Measurements from ENCODE around the gene NPPC. TPM values are rescaled to one million over a fixed set of nuclear protein-coding genes. Genes with fewer than 3 reads are reported as not detected.

Gene NPPC
- total and polyA plus RNA-seq, 8 donors: 0.14 to 0.23 TPM; not detected in 6

DNA sequence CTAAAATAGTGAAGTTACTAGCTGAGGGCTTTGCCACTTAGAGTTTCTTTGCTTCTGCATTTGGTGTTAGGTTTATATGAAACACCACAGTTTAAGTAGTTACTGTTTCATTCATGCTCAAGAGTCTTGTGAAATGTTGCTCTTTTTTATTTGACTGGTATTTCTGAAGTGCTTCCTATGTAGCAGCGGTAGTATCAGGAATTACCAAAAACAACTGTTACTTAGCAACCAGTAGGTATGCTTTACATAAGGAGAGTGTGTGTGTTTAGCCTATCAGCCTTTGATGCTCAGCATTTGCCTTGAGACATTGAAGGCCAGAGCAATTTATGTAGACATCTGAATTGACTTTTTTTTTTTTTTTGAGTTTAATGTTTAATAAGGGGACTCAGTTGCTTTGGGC is 38.9 kb upstream of the NPPC start:
- peaks cover 3 to 37% of the 10 kb centered on the region in 2 donors for H3K4me1 ChIP-seq
- TF ChIP-seq, protein P1, sequence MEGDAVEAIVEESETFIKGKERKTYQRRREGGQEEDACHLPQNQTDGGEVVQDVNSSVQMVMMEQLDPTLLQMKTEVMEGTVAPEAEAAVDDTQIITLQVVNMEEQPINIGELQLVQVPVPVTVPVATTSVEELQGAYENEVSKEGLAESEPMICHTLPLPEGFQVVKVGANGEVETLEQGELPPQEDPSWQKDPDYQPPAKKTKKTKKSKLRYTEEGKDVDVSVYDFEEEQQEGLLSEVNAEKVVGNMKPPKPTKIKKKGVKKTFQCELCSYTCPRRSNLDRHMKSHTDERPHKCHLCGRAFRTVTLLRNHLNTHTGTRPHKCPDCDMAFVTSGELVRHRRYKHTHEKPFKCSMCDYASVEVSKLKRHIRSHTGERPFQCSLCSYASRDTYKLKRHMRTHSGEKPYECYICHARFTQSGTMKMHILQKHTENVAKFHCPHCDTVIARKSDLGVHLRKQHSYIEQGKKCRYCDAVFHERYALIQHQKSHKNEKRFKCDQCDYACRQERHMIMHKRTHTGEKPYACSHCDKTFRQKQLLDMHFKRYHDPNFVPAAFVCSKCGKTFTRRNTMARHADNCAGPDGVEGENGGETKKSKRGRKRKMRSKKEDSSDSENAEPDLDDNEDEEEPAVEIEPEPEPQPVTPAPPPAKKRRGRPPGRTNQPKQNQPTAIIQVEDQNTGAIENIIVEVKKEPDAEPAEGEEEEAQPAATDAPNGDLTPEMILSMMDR (IDR thresholded peaks at IDR 0.05): no peak
- H3K36me3 ChIP-seq: no peaks in the 10 kb centered on the region
- no peaks in the 10 kb centered on the region for H3K27me3 ChIP-seq
- H3K27ac ChIP-seq: peak overlapping the region in 1 of 2 donors; percentile 45
- peaks cover 0 to 2% of the 10 kb centered on the region in 2 donors for H3K9me3 ChIP-seq
- DNase-seq: peak in 1 of 4 donors; percentile 62
- intact Hi-C loops (cut with DNase I): no loop called here
- peak; percentile 54 for ATAC-seq
- no peak overlapping the region for H3K4me3 ChIP-seq

DNA sequence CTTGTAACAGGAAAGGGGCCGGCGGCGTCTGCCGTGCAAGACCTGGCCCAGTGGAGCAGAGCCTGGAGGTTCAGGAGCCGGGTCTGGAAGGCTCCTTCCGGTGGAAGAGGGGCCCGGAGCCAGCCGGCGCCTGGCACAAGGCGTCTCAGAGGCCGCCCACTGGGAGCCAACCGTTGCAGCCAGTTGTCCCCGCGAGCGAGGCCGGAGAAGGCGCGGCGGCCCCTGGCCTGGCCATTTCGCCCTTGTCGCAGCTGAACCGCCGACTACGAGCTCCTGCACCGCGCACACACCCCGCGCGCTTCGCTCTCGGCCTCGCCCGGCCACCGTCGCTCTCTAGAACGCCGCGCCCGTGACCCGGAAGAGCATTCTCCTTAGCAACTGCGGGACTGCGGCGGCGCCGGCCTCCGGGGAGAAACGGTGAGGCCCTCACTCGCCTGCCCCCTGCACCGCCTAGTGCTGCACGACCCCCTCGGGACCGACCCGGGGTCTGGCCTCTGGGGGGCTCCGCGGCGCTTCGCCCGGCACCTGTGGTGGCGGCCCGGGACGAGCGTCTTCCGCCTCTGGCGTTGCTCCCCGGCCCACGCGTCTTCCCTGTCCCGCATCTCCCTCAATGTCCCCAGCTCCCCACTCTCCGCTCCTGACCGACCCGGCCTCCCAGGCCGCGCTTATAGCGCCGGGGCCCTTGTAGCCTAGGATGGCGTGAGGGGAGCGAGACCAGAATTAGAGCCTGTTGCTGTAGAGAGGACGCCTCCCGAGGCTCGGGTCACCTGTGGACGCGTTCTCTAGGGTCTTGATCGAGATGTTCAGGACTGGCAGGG is 35.4 kb upstream of the NPPC start, which contains the start of gene DIS3L2:
Gene DIS3L2, plus strand, starts transcription at position 365 of the 818 bp plus-strand sequence. CDS start 53,215 bp downstream, outside the sequence.
- peak within 1 kb of the TSS; percentile 74 to 88 for H3K27ac ChIP-seq
- H3K9me3 ChIP-seq: no peaks in the 10 kb centered on the region
- peaks cover 3 to 37% of the 10 kb centered on the region in 2 donors for H3K4me1 ChIP-seq
- TF ChIP-seq, protein P1 (IDR thresholded peaks at IDR 0.05): no peak
- no peaks in the 10 kb centered on the region for H3K36me3 ChIP-seq
- peak; percentile 98 for ATAC-seq
- no peaks in the 10 kb centered on the region for H3K27me3 ChIP-seq
- intact Hi-C loops (cut with DNase I): no loop called here
- H3K4me3 ChIP-seq: peak within 1 kb of the TSS; percentile 80 to 94
- DNase-seq: peak; percentile 78 to 94 (median 81)

DNA sequence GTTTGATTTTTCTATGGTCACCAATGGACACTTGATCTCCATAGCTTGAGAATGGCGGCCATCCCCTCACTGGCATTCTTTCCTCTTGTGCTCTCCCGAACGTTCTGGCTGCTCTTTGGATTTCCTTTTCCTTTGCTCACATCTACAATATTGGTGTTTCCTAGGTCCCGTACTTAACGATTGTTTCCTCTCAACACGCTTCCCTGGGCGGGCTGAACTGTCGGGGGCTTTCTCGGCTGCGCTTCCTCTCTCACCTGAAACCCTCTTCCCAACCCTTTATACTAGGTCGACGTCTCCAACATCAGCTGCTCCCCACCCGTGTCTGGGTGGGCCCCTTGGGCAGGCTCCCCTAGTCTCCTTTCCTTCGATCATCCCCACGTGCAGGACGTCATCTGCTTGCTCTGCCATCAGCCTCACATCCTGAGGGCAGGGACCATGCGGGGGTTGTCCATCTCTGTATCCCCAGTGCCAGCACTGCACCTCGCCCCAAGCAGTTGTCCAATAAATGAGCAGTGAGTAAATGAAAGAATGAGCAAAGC is 34.7 kb upstream of the NPPC start:
- intact Hi-C loops (cut with DNase I): no loop called here
- Histone ChIP-seq H3K27me3 (no peaks in the 10 kb centered on the region), H3K4me3 (peak overlapping the region; percentile 80 to 94), H3K27ac (peak overlapping the region; percentile 74 to 88), H3K36me3 (no peaks in the 10 kb centered on the region), H3K9me3 (no peaks in the 10 kb centered on the region), H3K4me1 (peaks cover 3 to 37% of the 10 kb centered on the region in 2 donors)
- DNase-seq (peak in 1 of 4 donors; percentile 34), ATAC-seq (peak; percentile 17)
- TF ChIP-seq, protein P1 (IDR thresholded peaks at IDR 0.05): no peak

DNA sequence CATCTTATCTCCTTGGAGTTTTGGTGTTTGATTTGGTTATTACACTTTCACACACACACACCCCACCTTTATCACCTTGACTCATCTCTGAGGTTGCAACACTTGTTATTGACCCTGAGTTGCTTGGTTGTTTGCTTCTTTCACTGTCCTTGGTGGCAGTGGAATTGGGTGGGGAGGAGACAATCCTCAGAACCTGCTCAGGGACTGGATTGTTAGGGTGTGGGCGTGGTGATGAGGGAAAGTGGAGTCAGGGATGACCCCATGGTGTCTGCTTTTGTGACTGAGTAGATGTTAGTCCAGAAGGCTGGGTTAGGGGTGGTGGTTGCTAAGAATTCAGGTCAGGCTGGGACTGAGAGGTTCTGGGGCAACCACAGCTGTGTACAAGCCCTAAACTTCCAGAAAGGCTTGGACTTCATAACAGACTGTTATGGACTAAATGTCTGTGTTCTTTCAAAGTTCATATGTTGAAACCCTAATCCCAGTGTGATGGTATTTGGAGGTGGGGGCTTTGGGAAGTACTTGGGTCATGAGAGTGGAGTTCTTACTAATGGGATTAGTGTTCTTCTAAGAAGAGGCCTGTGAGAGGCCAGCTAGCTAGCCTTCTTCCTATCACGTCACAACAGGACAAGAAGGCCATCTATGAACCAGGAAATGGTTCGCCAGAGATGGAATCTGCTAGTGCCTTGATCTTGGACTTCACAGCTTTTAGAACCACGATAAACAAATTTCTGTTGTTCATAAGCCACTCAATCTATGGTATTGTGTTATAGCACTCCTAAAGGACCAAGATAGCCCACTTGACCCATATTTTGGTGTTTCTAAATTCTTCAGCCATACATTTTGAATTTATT is 31.9 kb upstream of the NPPC start:
- peaks cover 0 to 6% of the 10 kb centered on the region in 2 donors for H3K27me3 ChIP-seq
- intact Hi-C loops (cut with DNase I): no loop called here
- ATAC-seq (no peak), DNase-seq (no peak)
- H3K4me3 ChIP-seq: no peak overlapping the region
- peaks cover 3 to 21% of the 10 kb centered on the region in 2 donors for H3K4me1 ChIP-seq
- H3K27ac ChIP-seq: no peak overlapping the region
- H3K36me3 ChIP-seq: no peaks in the 10 kb centered on the region
- no peaks in the 10 kb centered on the region for H3K9me3 ChIP-seq
- TF ChIP-seq, protein P1 (IDR thresholded peaks at IDR 0.05): no peak
